22Rv1 (cell line): Measurements from ENCODE around the gene CRIP2.

Experiments
- CTCF ChIP-seq: fragments of 450-650 bp; IDR thresholded peaks from 2 replicates; pipeline ENCODE4 v1.5.1; 2017; ENCODE audit warnings: mild to moderate bottlenecking
- ZFX ChIP-seq: fragments of 450-650 bp; IDR thresholded peaks from 2 replicates; pipeline ENCODE4 v1.6.1; 2017; ENCODE audit warnings: antibody characterized with exemption, borderline replicate concordance

GRCh38 chr14:105491366-105491973 is 16.8 kb downstream of the CRIP2 start:
- TF ChIP-seq CTCF (no peak), ZFX (no peak)
